Endodermal cell (in vitro differentiated cells): ENCODE measurements around the gene UPP1. TPM values are rescaled to one million over a fixed set of nuclear protein-coding genes. Genes with fewer than 3 reads are reported as not detected.

Experiments used
- DNase-seq: peaks from one replicate; pipeline ENCODE4 v3.0.0-alpha.2; 2017
- H3K27ac ChIP-seq: 2 replicates; pipeline ENCODE4 v1.5.1; 2013; ENCODE audit warnings: mild to moderate bottlenecking, low read depth, low read length, moderate library complexity
- H3K27me3 ChIP-seq: 2 replicates; pipeline ENCODE4 v1.6.1; 2013; ENCODE audit warnings: mild to moderate bottlenecking, low read length, moderate library complexity; ENCODE audit not compliant: insufficient read depth, control insufficient read depth, poor library complexity, severe bottlenecking
- H3K36me3 ChIP-seq: 2 replicates; pipeline ENCODE4 v1.7.0; 2013; ENCODE audit warnings: mild to moderate bottlenecking, low read length, moderate library complexity; ENCODE audit not compliant: control insufficient read depth, insufficient read depth
- H3K4me1 ChIP-seq: one replicate; pipeline ENCODE4 v1.7.0; 2013; ENCODE audit warnings: low read length; ENCODE audit not compliant: control insufficient read depth, insufficient read depth
- H3K4me3 ChIP-seq: 2 replicates; pipeline ENCODE4 v1.5.1; 2013; ENCODE audit warnings: mild to moderate bottlenecking, low read length, moderate library complexity
- H3K9ac ChIP-seq: 2 replicates; pipeline ENCODE4 v1.6.1; 2013; ENCODE audit warnings: mild to moderate bottlenecking, low read length, moderate library complexity; ENCODE audit not compliant: poor library complexity, severe bottlenecking; ENCODE audit errors: extremely low read depth
- H3K9me3 ChIP-seq: 2 replicates; pipeline ENCODE4 v1.6.1; 2013; ENCODE audit warnings: mild to moderate bottlenecking, low read length, moderate library complexity; ENCODE audit not compliant: control insufficient read depth
- H3K27ac Mint-ChIP-seq: 2 replicates; pipeline ENCODE4 v1.8.0; 2020; ENCODE audit warnings: mixed read lengths
- H3K27me3 Mint-ChIP-seq: 2 replicates; pipeline ENCODE4 v1.8.0; 2021; ENCODE audit warnings: mild to moderate bottlenecking, mixed read lengths; ENCODE audit not compliant: insufficient read depth
- H3K36me3 Mint-ChIP-seq: 2 replicates; pipeline ENCODE4 v1.8.0; 2020; ENCODE audit warnings: low read depth, mixed read lengths
- H3K4me1 Mint-ChIP-seq: 2 replicates; pipeline ENCODE4 v1.8.0; 2020; ENCODE audit warnings: mixed read lengths
- H3K4me3 Mint-ChIP-seq: 2 replicates; pipeline ENCODE4 v1.8.0; 2020; ENCODE audit warnings: mild to moderate bottlenecking, moderate library complexity, mixed read lengths
- H3K9me3 Mint-ChIP-seq: 2 replicates; pipeline ENCODE4 v1.8.0; 2020; ENCODE audit warnings: mild to moderate bottlenecking, mixed read lengths
- WGBS, 2 experiments: methylation state at CpG; one replicate each; pipeline versions ENCODE4 v1.1.5 to v1.1.7; 2013; ENCODE audit warnings: missing lambda C conversion rate in 2 of 2, mixed read lengths in 1 of 2; ENCODE audit not compliant: insufficient coverage in 1 of 2, insufficient read length in 1 of 2; 5-methylcytosine and 5-hydroxymethylcytosine counted together
- total RNA-seq, 2 donors: library from RNA; stranded (reverse); fragmentation: NEBNext Ultra II Directional in 1 of 2; extraction: Animal tissue kit (Norgen Biotek cat#: 25700) in 1 of 2; gene quantifications; 2 replicates in 1 of 2; 3 replicates in 1 of 2; pipeline ENCODE4 v1.2.1, GENCODE V29; 2021
- TF ChIP-seq, protein P1 (sequence below): fragments of 200-600 bp; sonication (generic); conservative IDR thresholded peaks from 2 replicates; pipeline ENCODE4 v1.5.0; 2021; ENCODE audit warnings: antibody characterized with exemption, mild to moderate bottlenecking

The UPP1 gene
- total RNA-seq, 2 donors from 2014 or later: 40.5 to 46.3 TPM

DNA sequence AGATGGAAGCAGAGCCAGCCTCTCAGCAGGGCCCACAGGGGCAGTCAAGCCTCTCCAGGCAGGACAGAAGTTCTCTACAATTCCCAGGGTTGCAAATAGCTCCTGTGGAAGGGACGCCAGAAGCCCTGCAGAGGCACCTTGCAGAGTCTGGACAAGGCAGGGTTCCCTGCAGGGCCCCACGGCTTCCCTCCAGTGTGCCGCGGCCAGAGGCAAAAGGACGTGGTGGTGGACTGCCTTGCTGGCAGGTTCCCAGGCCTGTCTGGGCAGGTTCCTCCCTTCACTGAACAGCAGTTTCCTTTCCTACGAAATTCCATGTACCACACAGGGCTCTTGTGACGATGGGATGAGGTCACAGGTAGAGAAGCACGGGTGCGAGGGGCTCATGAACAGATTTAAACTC is 25.1 kb downstream of the UPP1 start:
- DNase-seq: no peak
- WGBS, 2 experiments: 92 to 97% methylated on average over 5 to 9 of the region's 9 CpGs
- H3K4me1 Mint-ChIP-seq: peaks cover 11% of the 10 kb centered on the region

DNA sequence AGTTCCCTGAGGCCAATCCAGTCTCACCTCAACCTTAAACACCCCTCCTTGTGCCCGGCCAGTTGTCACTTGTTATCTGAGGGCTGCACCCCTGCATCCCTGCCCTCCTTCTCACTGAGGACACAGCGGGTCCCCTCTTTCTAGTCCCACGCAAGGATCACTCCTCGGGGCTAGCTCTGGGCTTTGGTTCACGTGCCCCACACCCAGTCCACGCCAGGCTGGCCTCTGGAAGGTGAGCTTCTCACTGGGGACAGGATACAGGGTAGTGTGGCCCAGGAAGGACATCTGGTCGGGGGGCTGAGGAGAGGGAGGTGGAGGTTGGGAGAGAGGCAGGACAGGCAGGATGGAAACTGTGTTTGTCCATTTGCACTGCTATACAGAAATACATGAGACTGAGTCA is 25.5 kb downstream of the UPP1 start:
- Histone ChIP-seq H3K36me3 (peaks cover 2% of the 10 kb centered on the region), H3K27ac (no peak overlapping the region), H3K27me3 (no peaks in the 10 kb centered on the region), H3K9me3 (no peaks in the 10 kb centered on the region), H3K9ac (no peak overlapping the region), H3K4me1 (no peaks in the 10 kb centered on the region), H3K4me3 (no peak overlapping the region)
- no peak for DNase-seq
- TF ChIP-seq, protein P1, sequence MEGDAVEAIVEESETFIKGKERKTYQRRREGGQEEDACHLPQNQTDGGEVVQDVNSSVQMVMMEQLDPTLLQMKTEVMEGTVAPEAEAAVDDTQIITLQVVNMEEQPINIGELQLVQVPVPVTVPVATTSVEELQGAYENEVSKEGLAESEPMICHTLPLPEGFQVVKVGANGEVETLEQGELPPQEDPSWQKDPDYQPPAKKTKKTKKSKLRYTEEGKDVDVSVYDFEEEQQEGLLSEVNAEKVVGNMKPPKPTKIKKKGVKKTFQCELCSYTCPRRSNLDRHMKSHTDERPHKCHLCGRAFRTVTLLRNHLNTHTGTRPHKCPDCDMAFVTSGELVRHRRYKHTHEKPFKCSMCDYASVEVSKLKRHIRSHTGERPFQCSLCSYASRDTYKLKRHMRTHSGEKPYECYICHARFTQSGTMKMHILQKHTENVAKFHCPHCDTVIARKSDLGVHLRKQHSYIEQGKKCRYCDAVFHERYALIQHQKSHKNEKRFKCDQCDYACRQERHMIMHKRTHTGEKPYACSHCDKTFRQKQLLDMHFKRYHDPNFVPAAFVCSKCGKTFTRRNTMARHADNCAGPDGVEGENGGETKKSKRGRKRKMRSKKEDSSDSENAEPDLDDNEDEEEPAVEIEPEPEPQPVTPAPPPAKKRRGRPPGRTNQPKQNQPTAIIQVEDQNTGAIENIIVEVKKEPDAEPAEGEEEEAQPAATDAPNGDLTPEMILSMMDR: no peak
- Mint-ChIP-seq H3K27me3 (peaks cover 3% of the 10 kb centered on the region), H3K27ac (no peak overlapping the region), H3K4me1 (peaks cover 11% of the 10 kb centered on the region), H3K4me3 (no peak overlapping the region), H3K36me3 (no peaks in the 10 kb centered on the region), H3K9me3 (peaks cover 1% of the 10 kb centered on the region)
- WGBS, 2 experiments: 67 to 92% methylated on average over 1 to 7 of the region's 7 CpGs

More for the DNA sequence above, 25.1 kb downstream of the UPP1 start:
- Histone ChIP-seq H3K27ac (no peak overlapping the region), H3K27me3 (no peaks in the 10 kb centered on the region), H3K9me3 (no peaks in the 10 kb centered on the region), H3K9ac (no peak overlapping the region), H3K36me3 (peaks cover 5% of the 10 kb centered on the region), H3K4me1 (no peaks in the 10 kb centered on the region), H3K4me3 (no peak overlapping the region)
- Mint-ChIP-seq H3K27ac (no peak overlapping the region), H3K36me3 (no peaks in the 10 kb centered on the region), H3K27me3 (peaks cover 3% of the 10 kb centered on the region), H3K4me3 (no peak overlapping the region), H3K9me3 (peaks cover 1% of the 10 kb centered on the region)
- TF ChIP-seq, protein P1: no peak

DNA sequence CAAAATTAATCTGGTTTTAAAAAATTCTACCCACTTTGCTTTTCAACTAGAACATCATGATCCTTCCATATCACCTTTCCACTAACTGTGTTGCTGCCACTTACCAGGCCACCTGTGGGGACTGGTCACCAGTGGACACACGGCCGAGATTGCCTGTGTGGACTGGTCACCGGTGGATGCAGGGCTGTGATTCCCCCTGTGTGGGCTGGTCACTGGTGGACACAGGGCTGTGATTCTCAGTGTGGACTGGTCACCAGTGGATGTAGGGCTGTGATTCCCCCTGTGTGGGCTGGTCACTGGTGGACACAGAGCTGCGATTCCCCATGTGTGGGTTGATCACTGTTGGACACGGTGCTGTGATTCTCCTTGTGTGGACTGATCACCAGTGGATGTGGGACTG is 27.0 kb downstream of the UPP1 start:
- Mint-ChIP-seq H3K4me3 (no peak overlapping the region), H3K36me3 (no peaks in the 10 kb centered on the region), H3K9me3 (peaks cover 10% of the 10 kb centered on the region), H3K27ac (no peak overlapping the region), H3K4me1 (peaks cover 6% of the 10 kb centered on the region), H3K27me3 (peaks cover 3% of the 10 kb centered on the region)
- TF ChIP-seq, protein P1: no peak
- 90 to 100% methylated on average over 1 to 5 of the region's 5 CpGs for WGBS, 2 experiments
- no peaks in the 10 kb centered on the region for H3K9me3 ChIP-seq
- no peak overlapping the region for H3K27ac ChIP-seq
- no peaks in the 10 kb centered on the region for H3K27me3 ChIP-seq
- H3K4me1 ChIP-seq: no peaks in the 10 kb centered on the region
- no peak for DNase-seq
- no peak overlapping the region for H3K9ac ChIP-seq
- H3K36me3 ChIP-seq: no peaks in the 10 kb centered on the region
- no peak overlapping the region for H3K4me3 ChIP-seq
